Hematopoietic multipotent progenitor cell treated with erythropoietin and hydrocortisone succinate and interleukin-3 and kit ligand, for 8 days (in vitro differentiated cells): ENCODE results near the gene C21orf58.
A peak's percentile ranks its signal among the peaks of the same experiment; 100 is the strongest.
"Not testable (repeated sequence)": the region's sequence is repeated elsewhere in the genome, so short reads cannot be mapped to it uniquely, and the experiment has no call there.

Experiments used
- DNase-seq: peaks from one replicate; pipeline ENCODE4 v3.0.0-alpha.2; 2015

Gene C21orf58

DNA sequence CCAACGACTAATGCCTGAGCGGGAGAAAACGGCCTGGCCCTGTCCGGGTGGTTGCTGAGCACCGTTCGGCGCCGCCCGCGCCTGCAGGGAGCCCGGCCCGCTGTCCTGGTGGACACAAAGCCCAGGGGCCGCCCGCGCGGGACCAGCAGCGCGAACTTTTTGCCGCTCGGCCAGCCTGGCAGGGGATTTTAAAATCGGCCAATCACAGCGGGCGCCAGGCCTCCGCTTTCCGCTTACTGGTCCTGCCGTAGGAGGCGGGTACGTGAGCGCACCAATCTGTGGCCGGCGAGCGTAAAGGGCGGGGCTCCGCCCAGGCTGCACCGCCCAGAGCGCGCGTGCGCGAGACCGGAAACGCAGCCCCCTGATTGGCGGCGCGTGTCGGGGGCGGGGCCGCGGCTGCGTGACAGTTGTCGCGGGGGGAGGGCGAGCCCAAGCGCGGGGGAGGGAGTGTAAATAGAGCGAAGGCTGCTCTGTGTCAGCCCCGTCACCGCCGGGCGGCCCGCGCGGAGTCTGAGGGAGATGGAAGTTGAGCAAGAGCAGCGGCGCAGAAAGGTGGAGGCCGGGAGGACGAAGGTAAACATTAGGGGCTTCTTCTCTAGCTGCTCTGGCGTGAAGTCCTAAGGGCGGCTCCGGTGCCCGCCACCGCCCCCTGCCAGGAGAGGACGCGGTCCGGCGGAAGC, at the start of gene C21orf58, which contains the start of gene PCNT:
Gene C21orf58 (minus strand): TSS at position 161 of the 680 bp plus-strand sequence. CDS start 1,132 bp downstream, outside the sequence.
Gene PCNT (plus strand): TSS at position 447 of the 680 bp plus-strand sequence. CDS start 73 bp downstream, at position 520.
- DNase-seq = peak; percentile 97

DNA sequence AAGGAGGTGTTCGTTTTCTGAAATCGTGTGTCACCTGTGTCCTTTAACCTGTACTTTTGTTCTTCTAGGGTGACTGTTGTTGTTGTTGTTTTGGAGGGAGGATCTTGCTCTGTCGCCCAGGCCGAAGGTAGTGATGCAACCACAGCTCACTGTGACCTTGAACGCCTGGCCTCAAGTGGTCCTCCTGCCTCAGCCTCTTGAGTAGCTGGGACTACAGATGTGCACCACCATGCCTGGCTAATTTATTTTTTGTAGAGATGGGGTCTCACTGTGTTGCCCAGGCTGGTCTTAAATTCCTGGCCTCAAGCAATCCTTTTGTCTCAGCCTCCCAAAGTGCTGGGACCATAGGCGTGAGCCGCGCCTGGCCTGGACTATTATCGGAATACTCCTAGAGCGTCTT, 49.3 kb upstream of the C21orf58 start:
- not testable (repeated sequence) for DNase-seq

- no peak for DNase-seq
Measured at GRCh38 chr21:46372014-46372485, 48.4 kb upstream of the C21orf58 start.

GRCh38 chr21:46371204-46372013, 47.7 kb upstream of the C21orf58 start:
- no peak for DNase-seq

DNA sequence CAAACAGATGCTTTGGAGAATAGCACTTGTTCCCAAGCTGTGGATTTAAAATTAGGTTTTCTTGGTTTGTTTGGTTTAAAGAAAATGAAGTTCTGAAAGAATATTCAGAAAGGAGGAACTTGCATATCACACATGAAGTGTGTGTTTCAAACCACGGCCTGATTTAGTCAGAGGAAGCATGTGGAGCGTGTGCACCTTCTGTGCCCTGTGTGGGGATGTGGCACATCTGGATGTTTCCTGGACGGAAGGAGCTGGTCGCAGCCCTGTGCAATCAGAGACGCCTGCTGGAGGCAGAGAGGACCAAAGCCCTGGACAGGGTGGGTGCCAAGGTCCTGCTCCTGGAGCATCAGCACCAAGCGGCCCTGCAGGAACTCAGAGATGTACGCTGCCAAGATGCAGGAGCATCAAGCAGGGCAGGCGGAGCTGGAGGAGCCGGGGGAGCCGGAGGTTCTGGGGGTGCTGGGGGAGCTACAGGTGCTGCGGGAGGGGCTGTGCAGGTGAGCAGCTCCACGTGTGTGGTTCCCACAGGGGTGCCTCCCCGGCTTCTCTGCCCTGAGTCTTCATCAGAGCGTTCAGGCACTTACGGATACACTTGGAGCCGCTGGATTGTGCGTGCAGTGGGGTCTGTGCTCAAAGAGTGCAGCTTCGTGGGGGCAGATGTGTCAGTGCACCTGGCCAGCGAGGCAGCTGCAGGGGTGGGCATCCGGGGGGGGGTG, 46.0 kb upstream of the C21orf58 start:
- DNase-seq = no peak

DNA sequence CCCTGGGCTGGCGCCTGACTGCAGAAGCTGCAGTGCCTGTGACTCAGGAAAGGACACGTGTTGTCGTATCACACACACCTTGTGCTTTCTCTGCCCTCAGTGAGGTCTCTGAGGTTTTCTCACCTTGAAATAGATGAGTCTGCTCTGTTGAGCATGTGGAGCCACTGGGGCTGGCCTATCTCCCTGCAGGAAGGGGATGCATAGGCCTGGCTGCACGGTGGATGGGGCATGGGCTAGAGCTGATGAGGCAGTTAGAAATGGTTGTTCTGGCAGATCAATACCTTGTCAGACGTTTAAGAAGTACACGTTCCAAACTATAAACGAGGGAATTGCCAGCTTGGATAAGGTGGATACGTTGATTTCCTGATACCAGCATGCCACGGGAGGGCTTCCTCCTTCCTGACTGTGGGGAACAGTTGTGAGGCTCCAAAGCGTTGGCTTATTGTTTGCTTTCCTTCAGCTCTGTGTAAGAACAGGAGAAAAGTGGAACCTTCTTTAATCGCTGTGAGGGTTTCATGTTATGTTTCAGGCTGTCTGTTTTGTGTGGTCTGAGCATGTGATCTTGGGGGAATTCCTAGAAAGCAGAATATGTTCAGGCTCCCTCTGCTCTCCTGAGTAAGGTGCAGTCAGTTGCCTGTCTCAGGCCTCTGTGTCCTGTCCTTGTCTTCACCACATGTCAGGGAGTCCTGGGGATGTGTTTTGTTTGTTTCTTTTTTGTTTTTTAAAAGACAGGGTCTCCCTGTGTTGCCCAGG, 45.0 kb upstream of the C21orf58 start:
- DNase-seq = peak; percentile 20

- no peak for DNase-seq
Measured at GRCh38 chr21:46366966-46367365, 43.3 kb upstream of the C21orf58 start.

DNA sequence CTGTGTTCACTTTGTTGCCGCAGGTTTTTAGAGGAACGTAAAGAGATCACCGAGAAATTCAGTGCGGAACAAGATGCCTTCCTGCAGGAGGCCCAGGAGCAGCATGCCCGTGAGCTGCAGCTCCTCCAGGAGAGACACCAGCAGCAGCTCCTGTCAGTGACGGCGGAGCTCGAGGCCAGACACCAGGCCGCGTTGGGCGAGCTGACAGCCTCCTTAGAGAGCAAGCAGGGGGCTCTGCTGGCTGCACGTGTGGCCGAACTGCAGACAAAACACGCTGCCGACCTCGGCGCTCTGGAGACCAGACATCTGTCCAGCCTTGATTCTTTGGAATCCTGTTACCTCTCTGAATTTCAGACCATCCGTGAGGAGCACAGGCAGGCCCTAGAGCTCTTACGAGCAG, 42.9 kb upstream of the C21orf58 start:
- DNase-seq = no peak

DNA sequence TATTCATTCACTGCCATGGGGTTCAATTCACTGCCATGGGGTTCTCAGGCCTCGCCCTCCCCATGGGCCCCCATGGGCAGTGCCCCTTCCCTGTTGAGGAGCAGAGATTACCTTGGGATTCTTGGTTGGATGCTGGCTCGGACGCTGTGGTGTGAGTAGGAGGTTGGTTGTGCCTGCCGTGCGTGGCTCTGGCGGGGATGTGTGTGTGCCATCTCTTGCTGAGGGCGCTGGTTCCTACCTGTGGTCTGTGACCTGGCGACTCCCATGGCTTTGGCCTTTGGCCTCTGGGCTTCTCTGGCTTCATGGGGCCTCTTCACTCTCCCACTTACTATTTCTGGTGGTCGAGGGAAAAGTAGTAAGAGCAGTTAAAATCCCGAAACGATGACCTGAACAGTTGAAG, 42.4 kb upstream of the C21orf58 start:
- DNase-seq = no peak

- no peak for DNase-seq
Measured at GRCh38 chr21:46363698-46364097, 40.0 kb upstream of the C21orf58 start.

- no peak for DNase-seq
Measured at GRCh38 chr21:46362946-46363345, 39.3 kb upstream of the C21orf58 start.

DNA sequence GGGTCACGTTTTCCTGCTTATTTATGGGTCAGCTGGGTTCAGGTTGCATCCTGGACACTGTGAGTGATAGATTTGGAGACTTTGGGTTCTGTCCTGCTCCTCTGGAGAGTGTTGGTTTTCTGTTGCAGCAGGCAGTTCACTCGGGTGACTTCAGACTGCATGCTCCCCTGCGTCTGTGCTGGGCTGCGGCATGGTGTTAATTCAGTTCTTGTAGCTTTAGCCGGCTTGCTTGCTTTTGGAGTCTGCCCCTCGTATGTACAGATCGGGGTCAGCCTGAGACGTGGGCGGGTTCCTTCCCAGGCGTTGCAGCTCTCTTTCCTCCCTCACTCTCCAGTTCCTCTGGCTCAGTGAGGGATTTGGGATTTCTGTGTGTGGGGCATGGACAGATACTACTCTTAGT, 38.3 kb upstream of the C21orf58 start:
- DNase-seq = no peak

GRCh38 chr21:46361176-46361575, 37.5 kb upstream of the C21orf58 start:
- no peak for DNase-seq

DNA sequence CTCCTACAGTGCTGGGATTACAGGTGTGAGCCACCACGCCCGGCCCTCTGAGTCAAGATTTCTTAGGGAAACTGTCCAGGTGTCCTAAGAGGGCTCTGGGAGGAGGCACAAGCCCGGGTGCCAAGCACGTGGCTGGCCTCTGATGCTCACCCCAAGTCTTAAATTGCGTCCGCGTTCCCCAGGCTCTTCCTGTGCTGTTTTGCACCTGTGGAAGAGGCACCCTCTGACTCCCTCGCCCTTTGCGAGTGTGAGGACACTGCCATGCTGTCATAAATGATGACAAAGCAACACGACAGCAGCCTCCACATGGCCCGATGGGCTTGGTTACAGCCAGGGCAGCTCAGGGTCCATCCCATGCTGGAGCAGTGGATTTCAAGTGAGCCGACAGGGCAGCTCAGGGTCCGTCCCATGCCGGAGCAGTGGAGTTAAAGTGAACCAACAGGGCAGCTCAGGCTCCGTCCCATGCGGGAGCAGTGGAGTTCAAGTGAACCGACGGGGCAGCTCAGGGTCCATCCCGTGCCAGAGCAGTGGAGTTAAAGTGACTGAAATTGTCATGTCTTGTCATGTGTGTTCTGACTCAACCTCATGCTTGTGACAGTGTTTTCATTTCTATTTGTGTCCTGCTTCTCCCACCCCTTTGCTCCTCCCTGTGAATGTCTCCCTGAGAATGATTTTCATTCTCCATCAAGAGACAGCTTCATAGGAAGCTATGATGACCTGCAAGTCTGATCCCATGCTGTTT, 34.2 kb upstream of the C21orf58 start:
- DNase-seq = no peak

- no peak for DNase-seq
Measured at GRCh38 chr21:46357335-46357604, 33.6 kb upstream of the C21orf58 start.

DNA sequence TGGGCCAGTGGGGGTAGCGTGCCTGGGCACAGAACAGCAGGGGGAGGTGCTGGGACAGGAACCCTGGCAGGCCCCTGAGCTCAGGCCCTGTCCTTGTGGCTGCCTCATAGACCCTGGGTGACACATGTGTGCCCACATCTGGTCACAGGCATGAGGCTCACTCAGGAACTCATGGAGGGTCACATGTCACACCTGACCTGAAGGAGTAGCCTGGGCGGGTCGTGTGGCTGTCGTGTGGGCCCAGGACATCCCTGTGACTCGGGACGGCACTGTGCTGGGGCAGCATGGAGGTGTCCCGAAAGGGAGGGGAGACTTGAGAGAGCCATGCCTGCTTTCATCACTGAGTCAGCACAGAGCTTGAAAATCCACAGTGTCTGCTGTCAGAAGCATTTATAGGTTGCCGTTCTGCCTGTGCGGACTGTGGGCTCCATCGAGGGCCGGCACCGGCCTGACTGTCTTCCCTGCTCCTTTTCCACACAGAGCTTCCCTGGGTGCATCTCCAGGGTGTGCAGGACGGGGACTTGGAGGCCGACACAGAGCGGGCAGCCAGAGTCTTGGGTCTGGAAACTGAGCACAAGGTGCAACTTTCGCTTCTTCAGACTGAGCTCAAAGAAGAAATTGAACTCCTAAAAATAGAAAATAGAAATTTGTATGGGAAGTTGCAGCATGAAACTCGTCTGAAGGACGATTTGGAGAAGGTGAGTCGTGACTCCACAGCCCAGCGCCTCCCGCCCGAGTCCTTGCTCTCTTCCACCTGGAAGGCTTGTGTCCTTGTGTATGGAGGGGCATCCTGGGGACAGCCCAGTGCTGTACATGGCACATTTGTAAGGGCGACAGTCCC, 33.0 kb upstream of the C21orf58 start:
- no peak for DNase-seq

GRCh38 chr21:46356005-46356338, 32.3 kb upstream of the C21orf58 start:
- DNase-seq = no peak

DNA sequence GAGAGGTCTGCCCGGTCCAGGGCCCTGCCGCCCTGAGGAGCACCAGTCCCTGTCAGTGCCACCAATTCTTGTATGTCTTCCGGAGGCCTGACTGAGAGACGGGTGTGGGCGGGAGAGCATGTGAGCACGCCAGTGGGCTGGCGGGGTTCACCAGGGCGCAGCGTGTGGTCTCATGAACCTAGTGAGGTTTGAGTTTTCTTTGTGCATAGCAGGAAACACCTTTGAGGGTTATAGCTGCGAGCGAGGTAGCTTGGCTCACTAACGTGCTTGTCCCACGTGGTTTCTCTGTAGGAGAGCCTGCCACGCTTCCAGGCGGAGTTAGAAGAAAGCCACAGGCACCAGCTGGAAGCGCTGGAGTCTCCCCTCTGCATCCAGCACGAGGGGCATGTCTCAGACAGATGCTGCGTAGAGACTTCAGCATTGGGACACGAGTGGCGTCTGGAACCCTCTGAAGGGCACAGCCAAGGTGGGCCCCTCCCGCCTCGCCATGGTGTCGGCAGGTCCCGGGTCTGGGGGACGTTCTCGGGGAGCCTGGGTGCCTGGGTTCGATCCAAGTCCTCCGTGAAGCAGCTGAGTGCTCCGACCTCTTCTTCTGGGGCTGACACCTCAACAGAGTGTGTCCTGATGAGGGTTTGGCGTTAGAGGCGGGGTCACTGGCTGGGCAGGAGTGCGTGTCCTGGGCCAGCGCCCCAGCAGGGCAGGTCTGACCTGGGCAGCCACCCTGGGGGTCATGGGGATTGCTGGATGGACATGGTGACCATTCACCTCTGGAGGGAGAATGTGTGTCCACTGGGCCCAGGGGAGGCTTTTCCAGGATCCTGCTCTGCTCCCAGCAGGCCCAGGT, 31.7 kb upstream of the C21orf58 start:
- DNase-seq = no peak

DNA sequence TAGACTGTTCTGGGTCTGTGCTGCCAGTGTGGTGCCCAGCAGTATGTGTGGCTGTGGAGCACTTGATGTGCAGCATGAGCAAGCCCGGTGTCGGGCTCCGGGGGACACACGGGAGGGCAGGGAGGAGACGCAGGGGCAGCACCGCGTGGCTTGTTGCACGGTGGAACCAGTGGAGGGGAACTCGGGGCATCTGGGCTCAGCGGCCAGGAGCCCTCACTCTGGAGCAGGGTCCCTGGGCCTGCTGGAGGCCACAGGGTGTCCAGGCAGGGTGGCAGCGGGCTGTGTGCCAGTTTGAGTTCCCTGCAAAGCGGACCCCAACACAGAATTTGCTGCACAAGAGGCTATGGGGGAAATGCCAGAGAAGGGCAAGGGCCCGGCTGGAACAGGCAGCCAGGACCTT, 30.8 kb upstream of the C21orf58 start:
- no peak for DNase-seq

DNA sequence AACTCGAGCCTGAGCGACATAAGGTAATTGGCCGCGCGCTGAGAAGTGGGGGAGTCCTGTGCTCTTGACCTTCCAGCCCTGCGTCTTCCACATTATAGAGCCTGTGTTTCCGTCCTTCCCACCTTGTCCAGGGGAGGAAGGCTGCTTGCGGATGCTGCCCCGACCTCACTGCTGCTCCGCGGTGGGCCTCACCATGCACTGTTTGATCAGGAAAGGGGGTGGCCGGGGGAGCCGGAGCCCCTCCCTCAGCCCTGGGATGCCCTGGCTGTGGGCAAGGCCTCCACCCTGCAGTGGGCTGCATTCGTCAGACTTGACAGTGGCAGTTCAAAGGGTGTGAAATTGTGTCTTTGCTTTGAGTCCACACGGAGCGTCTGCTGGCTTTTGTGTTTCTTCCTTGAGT, 30.4 kb upstream of the C21orf58 start:
- no peak for DNase-seq
